K562 (cell line): ENCODE data around the gene AASDH. TPM values are rescaled to one million over a fixed set of nuclear protein-coding genes. Genes with fewer than 3 reads are reported as not detected.

Experiments used
- BCL6 ChIP-seq: fragments of 250-450 bp; sonication (Bioruptor Pico); IDR thresholded peaks from 2 replicates; pipeline ENCODE4 v1.4.0; 2020
- ESRRB ChIP-seq: fragments of 250-450 bp; sonication (Bioruptor Pico); IDR thresholded peaks from 2 replicates; pipeline ENCODE4 v1.5.0; 2020; ENCODE audit warnings: mild to moderate bottlenecking, moderate library complexity, borderline replicate concordance
- FIP1L1 ChIP-seq: fragments of 200-400 bp; formaldehyde crosslinking; IDR thresholded peaks from 2 replicates; pipeline ENCODE4 v1.6.1; 2018; ENCODE audit warnings: mild to moderate bottlenecking, low read depth, low read length; ENCODE audit not compliant: poor library complexity, severe bottlenecking
- KAT2B ChIP-seq: IDR thresholded peaks from one replicate; pipeline ENCODE4 v1.6.1; 2012; ENCODE audit warnings: low read depth, mild to moderate bottlenecking, control low read depth, inconsistent platforms, low read length, moderate library complexity
- KAT7 ChIP-seq: sonication (generic); formaldehyde crosslinking; IDR thresholded peaks from 2 replicates; pipeline ENCODE4 v1.8.0; 2022; ENCODE audit warnings: missing genetic modification reagents, mild to moderate bottlenecking, borderline replicate concordance
- NCOA1 ChIP-seq: fragments of 450-650 bp; IDR thresholded peaks from 2 replicates; pipeline ENCODE4 v1.6.1; 2016; ENCODE audit warnings: low read depth
- NUFIP1 ChIP-seq: fragments of 450-650 bp; IDR thresholded peaks from 2 replicates; pipeline ENCODE4 v1.6.1; 2018; ENCODE audit not compliant: partially characterized antibody
- SMAD4 ChIP-seq: fragments of 250-450 bp; sonication (Bioruptor Pico); conservative IDR thresholded peaks from 2 replicates; pipeline ENCODE4 v1.8.0; 2021; ENCODE audit warnings: inconsistent platforms, mild to moderate bottlenecking, moderate library complexity
- ZNF778 ChIP-seq: fragments of 450-650 bp; formaldehyde crosslinking; IDR thresholded peaks from 2 replicates; pipeline ENCODE4 v1.4.0; 2020; ENCODE audit warnings: mild to moderate bottlenecking, moderate library complexity
- polyA plus RNA-seq, 8 experiments: library from polyadenylated mRNA; depleted of rRNA in 4 of 8; stranded (reverse) in 5 of 8; unstranded in 3 of 8; fragments of >200 nt; fragmentation: Nextera tagmentation in 2 of 8; fragmentation: Illumina TruSeq in 1 of 8; extraction: Ambion mirVana in 2 of 8; extraction: Trizol in 1 of 8; gene quantifications; 2 replicates each; pipeline versions ENCODE4 v1.2.1 to v1.2.3, GENCODE V29; 2011 to 2014; ENCODE audit warnings: inconsistent platforms in 1 of 8, missing spikeins in 1 of 8
- total RNA-seq, 7 experiments: library from RNA; depleted of rRNA in 6 of 7; stranded (reverse); fragments of >200 nt in 6 of 7; fragmentation: Illumina TruSeq in 2 of 7; extraction: Trizol in 2 of 7; gene quantifications; 2 replicates each; pipeline versions ENCODE4 v1.2.1 to v1.2.3, GENCODE V29; 2011 to 2021; ENCODE audit warnings: low replicate concordance in 1 of 7
- TF ChIP-seq, protein P1 (sequence below): fragments of 200-600 bp; sonication (generic); IDR thresholded peaks from one replicate; pipeline ENCODE4 v1.6.1; 2012; ENCODE audit warnings: mild to moderate bottlenecking, low read depth, low read length, inconsistent platforms
- TF ChIP-seq, protein P2 (sequence below): fragments of 250-450 bp; sonication (Bioruptor Pico); IDR thresholded peaks from 2 replicates; pipeline ENCODE4 v1.5.1; 2021; ENCODE audit warnings: mild to moderate bottlenecking
- TF ChIP-seq, protein P3 (sequence below): fragments of 450-650 bp; IDR thresholded peaks from 2 replicates; pipeline ENCODE4 v1.6.1; 2017; ENCODE audit warnings: antibody characterized with exemption

Gene AASDH
- total and polyA plus RNA-seq, 9 of the 15 experiments (the other 6 are each of a cell fraction or from before 2014, with no cell fraction given) = 8.6 to 29.7 (median 13.7) TPM

DNA sequence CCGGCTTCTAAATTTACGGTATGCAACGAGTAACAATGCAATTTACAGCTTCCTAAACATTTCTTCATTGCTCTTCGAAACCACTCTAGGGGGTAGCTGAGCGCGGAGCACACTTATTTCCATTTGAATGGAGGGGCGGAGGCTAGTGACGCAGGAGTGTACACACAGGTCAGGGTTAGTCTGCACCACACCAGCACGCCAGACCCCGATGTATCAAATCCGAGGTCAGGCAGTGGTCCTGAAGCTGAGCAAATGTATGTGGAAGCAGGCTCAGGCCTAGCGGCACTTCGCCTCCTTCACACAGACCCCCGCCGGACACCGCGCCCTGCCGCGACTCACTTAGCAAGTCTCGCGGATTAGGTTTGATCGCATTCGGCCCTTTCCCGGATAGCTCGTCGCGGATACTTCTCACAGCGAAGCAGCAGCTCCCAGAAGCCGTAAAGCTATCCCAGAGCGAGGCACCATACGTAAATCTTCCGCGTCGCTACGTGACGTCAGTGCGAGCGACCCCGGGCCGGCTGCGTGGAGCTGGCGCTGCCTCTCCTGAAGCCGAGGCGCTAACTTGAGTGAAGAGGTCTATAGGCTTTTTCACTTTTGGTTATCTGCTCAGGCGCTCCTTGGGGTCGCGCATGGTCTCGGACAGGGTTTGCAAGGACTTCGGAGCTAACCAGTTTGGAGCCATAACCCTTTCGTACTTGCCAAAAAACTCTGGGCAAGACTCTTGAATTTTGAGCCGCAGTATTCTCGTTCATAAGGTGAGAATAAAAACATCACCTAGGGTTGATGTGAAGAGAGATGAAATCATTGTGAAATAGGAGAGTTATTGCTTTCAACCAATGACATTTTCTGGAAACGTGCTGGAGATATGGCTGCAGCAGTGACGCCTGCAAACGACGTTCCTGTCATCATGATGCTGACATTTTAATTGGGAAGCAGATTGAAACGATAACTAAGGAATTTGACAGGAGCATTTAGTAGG is at the start of gene AASDH (continued):
- TF ChIP-seq, protein P1, sequence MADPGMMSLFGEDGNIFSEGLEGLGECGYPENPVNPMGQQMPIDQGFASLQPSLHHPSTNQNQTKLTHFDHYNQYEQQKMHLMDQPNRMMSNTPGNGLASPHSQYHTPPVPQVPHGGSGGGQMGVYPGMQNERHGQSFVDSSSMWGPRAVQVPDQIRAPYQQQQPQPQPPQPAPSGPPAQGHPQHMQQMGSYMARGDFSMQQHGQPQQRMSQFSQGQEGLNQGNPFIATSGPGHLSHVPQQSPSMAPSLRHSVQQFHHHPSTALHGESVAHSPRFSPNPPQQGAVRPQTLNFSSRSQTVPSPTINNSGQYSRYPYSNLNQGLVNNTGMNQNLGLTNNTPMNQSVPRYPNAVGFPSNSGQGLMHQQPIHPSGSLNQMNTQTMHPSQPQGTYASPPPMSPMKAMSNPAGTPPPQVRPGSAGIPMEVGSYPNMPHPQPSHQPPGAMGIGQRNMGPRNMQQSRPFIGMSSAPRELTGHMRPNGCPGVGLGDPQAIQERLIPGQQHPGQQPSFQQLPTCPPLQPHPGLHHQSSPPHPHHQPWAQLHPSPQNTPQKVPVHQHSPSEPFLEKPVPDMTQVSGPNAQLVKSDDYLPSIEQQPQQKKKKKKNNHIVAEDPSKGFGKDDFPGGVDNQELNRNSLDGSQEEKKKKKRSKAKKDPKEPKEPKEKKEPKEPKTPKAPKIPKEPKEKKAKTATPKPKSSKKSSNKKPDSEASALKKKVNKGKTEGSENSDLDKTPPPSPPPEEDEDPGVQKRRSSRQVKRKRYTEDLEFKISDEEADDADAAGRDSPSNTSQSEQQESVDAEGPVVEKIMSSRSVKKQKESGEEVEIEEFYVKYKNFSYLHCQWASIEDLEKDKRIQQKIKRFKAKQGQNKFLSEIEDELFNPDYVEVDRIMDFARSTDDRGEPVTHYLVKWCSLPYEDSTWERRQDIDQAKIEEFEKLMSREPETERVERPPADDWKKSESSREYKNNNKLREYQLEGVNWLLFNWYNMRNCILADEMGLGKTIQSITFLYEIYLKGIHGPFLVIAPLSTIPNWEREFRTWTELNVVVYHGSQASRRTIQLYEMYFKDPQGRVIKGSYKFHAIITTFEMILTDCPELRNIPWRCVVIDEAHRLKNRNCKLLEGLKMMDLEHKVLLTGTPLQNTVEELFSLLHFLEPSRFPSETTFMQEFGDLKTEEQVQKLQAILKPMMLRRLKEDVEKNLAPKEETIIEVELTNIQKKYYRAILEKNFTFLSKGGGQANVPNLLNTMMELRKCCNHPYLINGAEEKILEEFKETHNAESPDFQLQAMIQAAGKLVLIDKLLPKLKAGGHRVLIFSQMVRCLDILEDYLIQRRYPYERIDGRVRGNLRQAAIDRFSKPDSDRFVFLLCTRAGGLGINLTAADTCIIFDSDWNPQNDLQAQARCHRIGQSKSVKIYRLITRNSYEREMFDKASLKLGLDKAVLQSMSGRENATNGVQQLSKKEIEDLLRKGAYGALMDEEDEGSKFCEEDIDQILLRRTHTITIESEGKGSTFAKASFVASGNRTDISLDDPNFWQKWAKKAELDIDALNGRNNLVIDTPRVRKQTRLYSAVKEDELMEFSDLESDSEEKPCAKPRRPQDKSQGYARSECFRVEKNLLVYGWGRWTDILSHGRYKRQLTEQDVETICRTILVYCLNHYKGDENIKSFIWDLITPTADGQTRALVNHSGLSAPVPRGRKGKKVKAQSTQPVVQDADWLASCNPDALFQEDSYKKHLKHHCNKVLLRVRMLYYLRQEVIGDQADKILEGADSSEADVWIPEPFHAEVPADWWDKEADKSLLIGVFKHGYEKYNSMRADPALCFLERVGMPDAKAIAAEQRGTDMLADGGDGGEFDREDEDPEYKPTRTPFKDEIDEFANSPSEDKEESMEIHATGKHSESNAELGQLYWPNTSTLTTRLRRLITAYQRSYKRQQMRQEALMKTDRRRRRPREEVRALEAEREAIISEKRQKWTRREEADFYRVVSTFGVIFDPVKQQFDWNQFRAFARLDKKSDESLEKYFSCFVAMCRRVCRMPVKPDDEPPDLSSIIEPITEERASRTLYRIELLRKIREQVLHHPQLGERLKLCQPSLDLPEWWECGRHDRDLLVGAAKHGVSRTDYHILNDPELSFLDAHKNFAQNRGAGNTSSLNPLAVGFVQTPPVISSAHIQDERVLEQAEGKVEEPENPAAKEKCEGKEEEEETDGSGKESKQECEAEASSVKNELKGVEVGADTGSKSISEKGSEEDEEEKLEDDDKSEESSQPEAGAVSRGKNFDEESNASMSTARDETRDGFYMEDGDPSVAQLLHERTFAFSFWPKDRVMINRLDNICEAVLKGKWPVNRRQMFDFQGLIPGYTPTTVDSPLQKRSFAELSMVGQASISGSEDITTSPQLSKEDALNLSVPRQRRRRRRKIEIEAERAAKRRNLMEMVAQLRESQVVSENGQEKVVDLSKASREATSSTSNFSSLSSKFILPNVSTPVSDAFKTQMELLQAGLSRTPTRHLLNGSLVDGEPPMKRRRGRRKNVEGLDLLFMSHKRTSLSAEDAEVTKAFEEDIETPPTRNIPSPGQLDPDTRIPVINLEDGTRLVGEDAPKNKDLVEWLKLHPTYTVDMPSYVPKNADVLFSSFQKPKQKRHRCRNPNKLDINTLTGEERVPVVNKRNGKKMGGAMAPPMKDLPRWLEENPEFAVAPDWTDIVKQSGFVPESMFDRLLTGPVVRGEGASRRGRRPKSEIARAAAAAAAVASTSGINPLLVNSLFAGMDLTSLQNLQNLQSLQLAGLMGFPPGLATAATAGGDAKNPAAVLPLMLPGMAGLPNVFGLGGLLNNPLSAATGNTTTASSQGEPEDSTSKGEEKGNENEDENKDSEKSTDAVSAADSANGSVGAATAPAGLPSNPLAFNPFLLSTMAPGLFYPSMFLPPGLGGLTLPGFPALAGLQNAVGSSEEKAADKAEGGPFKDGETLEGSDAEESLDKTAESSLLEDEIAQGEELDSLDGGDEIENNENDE = no peak
- TF ChIP-seq FIP1L1 = no peak
- no peak for TF ChIP-seq ESRRB (CRISPR knock-in tag)
- TF ChIP-seq SMAD4 (CRISPR knock-in tag) = peak; percentile 59
- peak; percentile 81; the same call in 1 of the 2 replicates for TF ChIP-seq KAT7 (CRISPR knock-in tag)
- no peak for TF ChIP-seq KAT2B
- TF ChIP-seq BCL6 = no peak
- TF ChIP-seq, protein P2, sequence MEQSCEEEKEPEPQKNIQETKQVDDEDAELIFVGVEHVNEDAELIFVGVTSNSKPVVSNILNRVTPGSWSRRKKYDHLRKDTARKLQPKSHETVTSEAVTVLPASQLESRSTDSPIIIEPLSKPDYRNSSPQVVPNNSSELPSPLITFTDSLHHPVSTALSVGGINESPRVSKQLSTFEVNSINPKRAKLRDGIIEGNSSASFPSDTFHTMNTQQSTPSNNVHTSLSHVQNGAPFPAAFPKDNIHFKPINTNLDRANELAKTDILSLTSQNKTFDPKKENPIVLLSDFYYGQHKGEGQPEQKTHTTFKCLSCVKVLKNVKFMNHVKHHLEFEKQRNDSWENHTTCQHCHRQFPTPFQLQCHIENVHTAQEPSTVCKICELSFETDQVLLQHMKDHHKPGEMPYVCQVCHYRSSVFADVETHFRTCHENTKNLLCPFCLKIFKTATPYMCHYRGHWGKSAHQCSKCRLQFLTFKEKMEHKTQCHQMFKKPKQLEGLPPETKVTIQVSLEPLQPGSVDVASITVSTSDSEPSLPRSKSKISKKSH (CRISPR knock-in tag) = no peak
- TF ChIP-seq NCOA1 = no peak
- TF ChIP-seq NUFIP1 = no peak
- TF ChIP-seq, protein P3, sequence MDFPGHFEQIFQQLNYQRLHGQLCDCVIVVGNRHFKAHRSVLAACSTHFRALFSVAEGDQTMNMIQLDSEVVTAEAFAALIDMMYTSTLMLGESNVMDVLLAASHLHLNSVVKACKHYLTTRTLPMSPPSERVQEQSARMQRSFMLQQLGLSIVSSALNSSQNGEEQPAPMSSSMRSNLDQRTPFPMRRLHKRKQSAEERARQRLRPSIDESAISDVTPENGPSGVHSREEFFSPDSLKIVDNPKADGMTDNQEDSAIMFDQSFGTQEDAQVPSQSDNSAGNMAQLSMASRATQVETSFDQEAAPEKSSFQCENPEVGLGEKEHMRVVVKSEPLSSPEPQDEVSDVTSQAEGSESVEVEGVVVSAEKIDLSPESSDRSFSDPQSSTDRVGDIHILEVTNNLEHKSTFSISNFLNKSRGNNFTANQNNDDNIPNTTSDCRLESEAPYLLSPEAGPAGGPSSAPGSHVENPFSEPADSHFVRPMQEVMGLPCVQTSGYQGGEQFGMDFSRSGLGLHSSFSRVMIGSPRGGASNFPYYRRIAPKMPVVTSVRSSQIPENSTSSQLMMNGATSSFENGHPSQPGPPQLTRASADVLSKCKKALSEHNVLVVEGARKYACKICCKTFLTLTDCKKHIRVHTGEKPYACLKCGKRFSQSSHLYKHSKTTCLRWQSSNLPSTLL = no peak
- TF ChIP-seq ZNF778 (CRISPR knock-in tag) = no peak
